H54 (cell line): ENCODE results near the gene SH2D5.

Experiments used
- DNase-seq: peaks from one replicate; pipeline ENCODE4 v3.0.0; 2011; ENCODE audit warnings: low spot score, mixed read lengths; ENCODE audit not compliant: insufficient read length
- FAIRE-seq: peaks from 3 replicates; lab custom pipeline; 2011; peaks lifted over from hg19 to GRCh38; lab: Jason Lieb, UNC
- POLR2A ChIP-seq: IDR thresholded peaks from 2 replicates; pipeline ENCODE4 v1.6.1; 2011; ENCODE audit warnings: low read depth, mild to moderate bottlenecking, low read length

The SH2D5 gene

GRCh38 chr1:20732588-20733359 is at the start of gene SH2D5:
SH2D5 (minus strand) TSS chr1:20732703; CDS start chr1:20728044, 4,659 bp downstream.
- FAIRE-seq (peak; percentile 97), DNase-seq (peak; percentile 84)
- TF ChIP-seq POLR2A = no peak

GRCh38 chr1:20775700-20776099 is 43.2 kb upstream of the SH2D5 start:
- DNase-seq (no peak), FAIRE-seq (no peak)
- no peak for TF ChIP-seq POLR2A

- FAIRE-seq (no peak), DNase-seq (no peak)
- no peak for TF ChIP-seq POLR2A
Observed at GRCh38 chr1:20771780-20772179, 39.3 kb upstream of the SH2D5 start.

GRCh38 chr1:20770314-20771087 is 38.0 kb upstream of the SH2D5 start:
- DNase-seq = no peak
- TF ChIP-seq POLR2A = no peak
- no peak for FAIRE-seq

GRCh38 chr1:20767271-20767670 is 34.8 kb upstream of the SH2D5 start:
- no peak for TF ChIP-seq POLR2A
- DNase-seq (no peak), FAIRE-seq (no peak)

GRCh38 chr1:20763417-20763816 is 30.9 kb upstream of the SH2D5 start:
- DNase-seq = no peak
- TF ChIP-seq POLR2A = no peak
- no peak for FAIRE-seq

- no peak for FAIRE-seq
- no peak for DNase-seq
- no peak for TF ChIP-seq POLR2A
Observed at GRCh38 chr1:20760322-20760721, 27.8 kb upstream of the SH2D5 start.

GRCh38 chr1:20753589-20753988 is 21.1 kb upstream of the SH2D5 start:
- TF ChIP-seq POLR2A = no peak
- FAIRE-seq (no peak), DNase-seq (no peak)

GRCh38 chr1:20751462-20751990 is 19.0 kb upstream of the SH2D5 start:
- FAIRE-seq (no peak), DNase-seq (no peak)
- no peak for TF ChIP-seq POLR2A

GRCh38 chr1:20742671-20743070 is 10.2 kb upstream of the SH2D5 start:
- no peak for TF ChIP-seq POLR2A
- FAIRE-seq (no peak), DNase-seq (no peak)

- TF ChIP-seq POLR2A = no peak
- no peak for FAIRE-seq
Observed at GRCh38 chr1:20740781-20741180, 8.3 kb upstream of the SH2D5 start.

GRCh38 chr1:20739225-20739624 is 6.7 kb upstream of the SH2D5 start:
- DNase-seq = no peak
- TF ChIP-seq POLR2A = no peak
- peak; percentile 11 for FAIRE-seq

More at GRCh38 chr1:20740781-20741180, 8.3 kb upstream of the SH2D5 start:
- DNase-seq = no peak

GRCh38 chr1:20735581-20736111 is 3.1 kb upstream of the SH2D5 start:
- TF ChIP-seq POLR2A = no peak
- FAIRE-seq = no peak

More at GRCh38 chr1:20735581-20736111, 3.1 kb upstream of the SH2D5 start:
- no peak for DNase-seq
